ENCODE data around the gene PHC2.

PHC2 gene

GRCh38 chr1:33381977-33382376, 48.9 kb downstream of the PHC2 start:
- H4K12ac ChIP-seq (ENCODE audit: low read depth, low read length), result no peak overlapping the region

GRCh38 chr1:33380811-33381210, 50.1 kb downstream of the PHC2 start:
- no peak overlapping the region for H2BK5ac ChIP-seq (ENCODE audit: low read depth, low read length, poor library complexity)
- H3K23ac ChIP-seq (ENCODE audit: low read length), result no peak overlapping the region
- no peak overlapping the region for H4K8ac ChIP-seq (ENCODE audit: low read depth, low read length)
- H3K9me3 ChIP-seq (ENCODE audit: insufficient read depth, low read depth, low read length), result no peaks in the 10 kb centered on the region
- no peak overlapping the region for H3K9ac ChIP-seq (ENCODE audit: low read length)
- no peak overlapping the region for H3K4me3 ChIP-seq (ENCODE audit: low read depth, low read length)
- H3K4me2 ChIP-seq (ENCODE audit: low read length), result no peak overlapping the region
- no peak overlapping the region for H3K14ac ChIP-seq (ENCODE audit: low read length)
- no peaks in the 10 kb centered on the region for H3K27me3 ChIP-seq (ENCODE audit: insufficient read depth, low read length)
- H2BK120ac ChIP-seq (ENCODE audit: insufficient read depth, low read length, poor library complexity), result no peak overlapping the region
- H2BK12ac ChIP-seq (ENCODE audit: low read length), result no peak overlapping the region
- no CpG with 5 or more reads among the region's 2 CpGs for WGBS (ENCODE audit: extremely low coverage, insufficient coverage, insufficient read length)
- no peak overlapping the region for H4K12ac ChIP-seq (ENCODE audit: low read depth, low read length)
- no peak overlapping the region for H2AK5ac ChIP-seq (ENCODE audit: low read length)
- H3K4ac ChIP-seq (ENCODE audit: low read depth, low read length), result no peak overlapping the region
- H3K79me2 ChIP-seq (ENCODE audit: control insufficient read depth, insufficient read depth, low read length, poor library complexity), result no peaks in the 10 kb centered on the region
- H3K36me3 ChIP-seq (ENCODE audit: control insufficient read depth in 1 of 2, insufficient read depth in 2 of 2, low read length in 2 of 2), result no peaks in the 10 kb centered on the region
- H3K18ac ChIP-seq (ENCODE audit: low read length), result no peak overlapping the region
- H2AFZ ChIP-seq (ENCODE audit: insufficient read depth, low read length, poor library complexity), result no peak overlapping the region
- no peak for DNase-seq
- H4K91ac ChIP-seq (ENCODE audit: low read depth, low read length), result no peak overlapping the region
- H3K27ac ChIP-seq (ENCODE audit: low read depth, low read length), result no peak overlapping the region
- H3K4me1 ChIP-seq (ENCODE audit: control insufficient read depth in 1 of 2, insufficient read depth in 2 of 2, low read length in 2 of 2), result peaks cover 4 to 15% of the 10 kb centered on the region in 2 experiments
- H3K79me1 ChIP-seq (ENCODE audit: low read length), result no peaks in the 10 kb centered on the region

More at GRCh38 chr1:33381977-33382376, 48.9 kb downstream of the PHC2 start:
- no peak overlapping the region for H3K18ac ChIP-seq (ENCODE audit: low read length)
- no peak overlapping the region for H3K4me3 ChIP-seq (ENCODE audit: low read depth, low read length)
- no peaks in the 10 kb centered on the region for H3K36me3 ChIP-seq (ENCODE audit: control insufficient read depth in 1 of 2, insufficient read depth in 2 of 2, low read length in 2 of 2)
- H3K4me1 ChIP-seq (ENCODE audit: control insufficient read depth in 1 of 2, insufficient read depth in 2 of 2, low read length in 2 of 2), result peaks cover 4 to 14% of the 10 kb centered on the region in 2 experiments
- H2BK120ac ChIP-seq (ENCODE audit: insufficient read depth, low read length, poor library complexity), result no peak overlapping the region
- H3K4me2 ChIP-seq (ENCODE audit: low read length), result no peak overlapping the region
- H4K91ac ChIP-seq (ENCODE audit: low read depth, low read length), result no peak overlapping the region
- no peak overlapping the region for H4K8ac ChIP-seq (ENCODE audit: low read depth, low read length)
- no peak overlapping the region for H3K23ac ChIP-seq (ENCODE audit: low read length)
- H3K27me3 ChIP-seq (ENCODE audit: insufficient read depth, low read length), result no peaks in the 10 kb centered on the region
- no CpG with 5 or more reads among the region's 4 CpGs for WGBS (ENCODE audit: extremely low coverage, insufficient coverage, insufficient read length)
- no peak overlapping the region for H3K14ac ChIP-seq (ENCODE audit: low read length)
- no peak overlapping the region for H3K4ac ChIP-seq (ENCODE audit: low read depth, low read length)
- H2AFZ ChIP-seq (ENCODE audit: insufficient read depth, low read length, poor library complexity), result no peak overlapping the region
- no peak overlapping the region for H3K27ac ChIP-seq (ENCODE audit: low read depth, low read length)
- no peak overlapping the region for H2BK12ac ChIP-seq (ENCODE audit: low read length)
- no peak overlapping the region for H2AK5ac ChIP-seq (ENCODE audit: low read length)
- H3K9me3 ChIP-seq (ENCODE audit: insufficient read depth, low read depth, low read length), result peaks cover 3% of the 10 kb centered on the region
- DNase-seq, result no peak
- no peaks in the 10 kb centered on the region for H3K79me2 ChIP-seq (ENCODE audit: control insufficient read depth, insufficient read depth, low read length, poor library complexity)
- H3K79me1 ChIP-seq (ENCODE audit: low read length), result no peaks in the 10 kb centered on the region
- H3K9ac ChIP-seq (ENCODE audit: low read length), result no peak overlapping the region
- H2BK5ac ChIP-seq (ENCODE audit: low read depth, low read length, poor library complexity), result no peak overlapping the region

DNA sequence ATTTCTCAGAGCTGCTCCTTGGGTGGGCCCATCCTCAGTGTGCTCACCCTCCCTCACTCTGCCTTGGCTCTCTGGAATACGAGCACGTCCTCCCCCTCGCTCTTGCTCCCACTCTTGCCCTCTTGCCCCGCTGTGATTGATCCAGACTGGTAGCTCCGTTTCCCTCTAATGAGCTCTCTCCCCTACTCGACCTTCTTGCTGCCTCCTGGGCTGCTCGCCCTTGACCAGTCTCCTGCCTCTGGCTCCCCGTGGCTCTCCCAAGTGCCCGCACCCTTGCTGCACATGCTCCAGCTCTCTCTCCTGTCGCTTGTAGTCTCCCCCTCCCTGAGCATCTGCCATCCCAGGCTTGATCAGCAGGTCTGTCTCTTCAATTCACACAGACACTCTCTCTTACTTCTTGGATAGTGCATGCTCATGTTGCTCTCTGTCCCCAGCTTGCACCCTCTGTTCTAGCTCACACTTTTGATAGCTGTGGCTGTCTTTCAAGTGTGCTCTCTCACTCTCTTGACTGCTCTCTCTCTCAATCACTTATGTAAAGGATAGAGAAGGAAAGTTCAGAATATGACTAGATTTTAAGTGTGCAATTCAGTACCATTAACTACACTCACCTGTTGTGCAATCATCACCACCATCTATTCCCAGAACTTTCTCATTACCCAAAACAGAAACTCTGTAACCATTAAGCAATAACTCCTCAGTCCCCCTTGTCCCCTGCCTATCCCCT, 51.1 kb downstream of the PHC2 start:
- H3K36me3 ChIP-seq (ENCODE audit: control insufficient read depth in 1 of 2, insufficient read depth in 2 of 2, low read length in 2 of 2), result no peaks in the 10 kb centered on the region
- H3K4me2 ChIP-seq (ENCODE audit: low read length), result no peak overlapping the region
- no peaks in the 10 kb centered on the region for H3K79me1 ChIP-seq (ENCODE audit: low read length)
- H2BK120ac ChIP-seq (ENCODE audit: insufficient read depth, low read length, poor library complexity), result no peak overlapping the region
- no peak overlapping the region for H2BK5ac ChIP-seq (ENCODE audit: low read depth, low read length, poor library complexity)
- no peak overlapping the region for H3K18ac ChIP-seq (ENCODE audit: low read length)
- no peak overlapping the region for H4K91ac ChIP-seq (ENCODE audit: low read depth, low read length)
- H3K4ac ChIP-seq (ENCODE audit: low read depth, low read length), result no peak overlapping the region
- no peak overlapping the region for H3K27ac ChIP-seq (ENCODE audit: low read depth, low read length)
- no peak overlapping the region for H2BK12ac ChIP-seq (ENCODE audit: low read length)
- H3K9ac ChIP-seq (ENCODE audit: low read length), result no peak overlapping the region
- H3K23ac ChIP-seq (ENCODE audit: low read length), result no peak overlapping the region
- DNase-seq, result no peak
- H4K12ac ChIP-seq (ENCODE audit: low read depth, low read length), result no peak overlapping the region
- no peak overlapping the region for H2AK5ac ChIP-seq (ENCODE audit: low read length)
- H3K4me3 ChIP-seq (ENCODE audit: low read depth, low read length), result no peak overlapping the region
- no peak overlapping the region for H4K8ac ChIP-seq (ENCODE audit: low read depth, low read length)
- no peak overlapping the region for H3K14ac ChIP-seq (ENCODE audit: low read length)
- H3K4me1 ChIP-seq (ENCODE audit: control insufficient read depth in 1 of 2, insufficient read depth in 2 of 2, low read length in 2 of 2), result peaks cover 4 to 15% of the 10 kb centered on the region in 2 experiments
- WGBS (ENCODE audit: extremely low coverage, insufficient coverage, insufficient read length), result no CpG with 5 or more reads among the region's 10 CpGs
- H3K27me3 ChIP-seq (ENCODE audit: insufficient read depth, low read length), result no peaks in the 10 kb centered on the region
- no peaks in the 10 kb centered on the region for H3K9me3 ChIP-seq (ENCODE audit: insufficient read depth, low read depth, low read length)
- H3K79me2 ChIP-seq (ENCODE audit: control insufficient read depth, insufficient read depth, low read length, poor library complexity), result no peaks in the 10 kb centered on the region
- H2AFZ ChIP-seq (ENCODE audit: insufficient read depth, low read length, poor library complexity), result peak overlapping the region; percentile 17

- H3K79me1 ChIP-seq (ENCODE audit: low read length), result no peaks in the 10 kb centered on the region
- H3K27me3 ChIP-seq (ENCODE audit: insufficient read depth, low read length), result no peaks in the 10 kb centered on the region
- no CpG with 5 or more reads among the region's 5 CpGs for WGBS (ENCODE audit: extremely low coverage, insufficient coverage, insufficient read length)
- no peak overlapping the region for H3K4ac ChIP-seq (ENCODE audit: low read depth, low read length)
- H2AFZ ChIP-seq (ENCODE audit: insufficient read depth, low read length, poor library complexity), result no peak overlapping the region
- no peak overlapping the region for H3K18ac ChIP-seq (ENCODE audit: low read length)
- no peak overlapping the region for H4K8ac ChIP-seq (ENCODE audit: low read depth, low read length)
- no peak overlapping the region for H2BK5ac ChIP-seq (ENCODE audit: low read depth, low read length, poor library complexity)
- no peak overlapping the region for H3K23ac ChIP-seq (ENCODE audit: low read length)
- H3K9me3 ChIP-seq (ENCODE audit: insufficient read depth, low read depth, low read length), result no peaks in the 10 kb centered on the region
- no peak overlapping the region for H3K4me2 ChIP-seq (ENCODE audit: low read length)
- H2AK5ac ChIP-seq (ENCODE audit: low read length), result no peak overlapping the region
- H3K9ac ChIP-seq (ENCODE audit: low read length), result no peak overlapping the region
- H2BK120ac ChIP-seq (ENCODE audit: insufficient read depth, low read length, poor library complexity), result no peak overlapping the region
- no peak overlapping the region for H3K4me3 ChIP-seq (ENCODE audit: low read depth, low read length)
- DNase-seq, result no peak
- no peak overlapping the region for H2BK12ac ChIP-seq (ENCODE audit: low read length)
- H3K4me1 ChIP-seq (ENCODE audit: control insufficient read depth in 1 of 2, insufficient read depth in 2 of 2, low read length in 2 of 2), result peaks cover 4 to 15% of the 10 kb centered on the region in 2 experiments
- no peak overlapping the region for H4K91ac ChIP-seq (ENCODE audit: low read depth, low read length)
- no peak overlapping the region for H4K12ac ChIP-seq (ENCODE audit: low read depth, low read length)
- no peak overlapping the region for H3K27ac ChIP-seq (ENCODE audit: low read depth, low read length)
- no peaks in the 10 kb centered on the region for H3K79me2 ChIP-seq (ENCODE audit: control insufficient read depth, insufficient read depth, low read length, poor library complexity)
- H3K36me3 ChIP-seq (ENCODE audit: control insufficient read depth in 1 of 2, insufficient read depth in 2 of 2, low read length in 2 of 2), result no peaks in the 10 kb centered on the region
- H3K14ac ChIP-seq (ENCODE audit: low read length), result no peak overlapping the region
These were observed 51.9 kb downstream of the PHC2 start for GRCh38 chr1:33378976-33379375.

Measured in trophoblast cell (in vitro differentiated cells and primary cell).